NCI-H748 (cell line): ENCODE data around the gene SYT13.
A peak's percentile ranks its signal among the peaks of the same experiment; 100 is the strongest.

Experiments
- DNase-seq: peaks from one replicate; lab custom pipeline; 2025; ENCODE audit not compliant: unreplicated experiment; lab: John Stamatoyannopoulos, UW

The SYT13 gene

GRCh38 chr11:45285930-45286632 lies at the start of gene SYT13:
TSS of gene SYT13 (minus strand) at chr11:45286341. CDS start at chr11:45286207, 134 bp downstream.
- peak; percentile 74 for DNase-seq

- DNase-seq: no peak
These were observed 49.3 kb upstream of the SYT13 start for GRCh38 chr11:45335434-45335833.

GRCh38 chr11:45334836-45335235 lies 48.7 kb upstream of the SYT13 start:
- DNase-seq: no peak

- no peak for DNase-seq
These were observed 48.3 kb upstream of the SYT13 start for GRCh38 chr11:45334410-45334809.

- DNase-seq: peak; percentile 76
These were observed 47.1 kb upstream of the SYT13 start for GRCh38 chr11:45333001-45333971.

GRCh38 chr11:45332276-45332934 lies 46.3 kb upstream of the SYT13 start:
- peak; percentile 64 for DNase-seq

GRCh38 chr11:45331839-45332238 lies 45.7 kb upstream of the SYT13 start:
- DNase-seq: no peak

- DNase-seq: no peak
These were observed 42.6 kb upstream of the SYT13 start for GRCh38 chr11:45328726-45329125.

GRCh38 chr11:45324459-45324858 lies 38.3 kb upstream of the SYT13 start:
- no peak for DNase-seq

- DNase-seq: no peak
These were observed 37.6 kb upstream of the SYT13 start for GRCh38 chr11:45323601-45324249.

GRCh38 chr11:45322891-45323600 lies 36.9 kb upstream of the SYT13 start:
- DNase-seq: no peak

GRCh38 chr11:45322111-45322705 lies 36.1 kb upstream of the SYT13 start:
- DNase-seq: no peak

- no peak for DNase-seq
These were observed 35.5 kb upstream of the SYT13 start for GRCh38 chr11:45321669-45322068.

- DNase-seq: no peak
These were observed 35.0 kb upstream of the SYT13 start for GRCh38 chr11:45321031-45321595.

GRCh38 chr11:45320371-45320770 lies 34.2 kb upstream of the SYT13 start:
- no peak for DNase-seq

GRCh38 chr11:45319077-45319476 lies 32.9 kb upstream of the SYT13 start:
- DNase-seq: no peak

GRCh38 chr11:45318516-45318915 lies 32.4 kb upstream of the SYT13 start:
- no peak for DNase-seq

- no peak for DNase-seq
These were observed 30.1 kb upstream of the SYT13 start for GRCh38 chr11:45316258-45316657.

- no peak for DNase-seq
These were observed 28.8 kb upstream of the SYT13 start for GRCh38 chr11:45314900-45315299.
